DMS114 treated with DMSO at 0.1 percent for 48 hours (cell line): ENCODE data around the gene PPM1L.

Experiments used
- DNase-seq: peaks from one replicate; lab custom pipeline; 2025; ENCODE audit not compliant: unreplicated experiment; lab: John Stamatoyannopoulos, UW

Gene PPM1L

GRCh38 chr3:160806686-160807085 is 50.7 kb downstream of the PPM1L start:
- no peak for DNase-seq

- no peak for DNase-seq
Measured at GRCh38 chr3:160808838-160809237, 52.8 kb downstream of the PPM1L start.

GRCh38 chr3:160809453-160809852 is 53.4 kb downstream of the PPM1L start:
- DNase-seq = no peak

GRCh38 chr3:160810362-160811236 is 54.6 kb downstream of the PPM1L start:
- no peak for DNase-seq

GRCh38 chr3:160811237-160811548 is 55.2 kb downstream of the PPM1L start:
- no peak for DNase-seq

- no peak for DNase-seq
Measured at GRCh38 chr3:160812304-160812703, 56.3 kb downstream of the PPM1L start.

- no peak for DNase-seq
Measured at GRCh38 chr3:160815280-160815679, 59.2 kb downstream of the PPM1L start.

GRCh38 chr3:160820022-160820421 is 64.0 kb downstream of the PPM1L start:
- no peak for DNase-seq

GRCh38 chr3:160820430-160820829 is 64.4 kb downstream of the PPM1L start:
- no peak for DNase-seq

- DNase-seq = no peak
Measured at GRCh38 chr3:160822936-160823335, 66.9 kb downstream of the PPM1L start.

- no peak for DNase-seq
Measured at GRCh38 chr3:160825311-160825800, 69.3 kb downstream of the PPM1L start.

- DNase-seq = no peak
Measured at GRCh38 chr3:160826408-160826807, 70.4 kb downstream of the PPM1L start.

GRCh38 chr3:160826991-160827390 is 71.0 kb downstream of the PPM1L start:
- DNase-seq = no peak

GRCh38 chr3:160827516-160827915 is 71.5 kb downstream of the PPM1L start:
- no peak for DNase-seq

GRCh38 chr3:160828880-160829279 is 72.8 kb downstream of the PPM1L start:
- DNase-seq = no peak

- no peak for DNase-seq
Measured at GRCh38 chr3:160829486-160830009, 73.5 kb downstream of the PPM1L start.

- no peak for DNase-seq
Measured at GRCh38 chr3:160830796-160831195, 74.8 kb downstream of the PPM1L start.

- no peak for DNase-seq
Measured at GRCh38 chr3:160831401-160831800, 75.4 kb downstream of the PPM1L start.

GRCh38 chr3:160837394-160837980 is 81.5 kb downstream of the PPM1L start:
- no peak for DNase-seq

GRCh38 chr3:160840590-160840989 is 84.6 kb downstream of the PPM1L start:
- DNase-seq = no peak

GRCh38 chr3:160841455-160841854 is 85.4 kb downstream of the PPM1L start:
- no peak for DNase-seq
